ENCODE data around the gene RASA4.
"Not testable (repeated sequence)": the region's sequence is repeated elsewhere in the genome, so short reads cannot be mapped to it uniquely, and the experiment has no call there.

Gene RASA4

DNA sequence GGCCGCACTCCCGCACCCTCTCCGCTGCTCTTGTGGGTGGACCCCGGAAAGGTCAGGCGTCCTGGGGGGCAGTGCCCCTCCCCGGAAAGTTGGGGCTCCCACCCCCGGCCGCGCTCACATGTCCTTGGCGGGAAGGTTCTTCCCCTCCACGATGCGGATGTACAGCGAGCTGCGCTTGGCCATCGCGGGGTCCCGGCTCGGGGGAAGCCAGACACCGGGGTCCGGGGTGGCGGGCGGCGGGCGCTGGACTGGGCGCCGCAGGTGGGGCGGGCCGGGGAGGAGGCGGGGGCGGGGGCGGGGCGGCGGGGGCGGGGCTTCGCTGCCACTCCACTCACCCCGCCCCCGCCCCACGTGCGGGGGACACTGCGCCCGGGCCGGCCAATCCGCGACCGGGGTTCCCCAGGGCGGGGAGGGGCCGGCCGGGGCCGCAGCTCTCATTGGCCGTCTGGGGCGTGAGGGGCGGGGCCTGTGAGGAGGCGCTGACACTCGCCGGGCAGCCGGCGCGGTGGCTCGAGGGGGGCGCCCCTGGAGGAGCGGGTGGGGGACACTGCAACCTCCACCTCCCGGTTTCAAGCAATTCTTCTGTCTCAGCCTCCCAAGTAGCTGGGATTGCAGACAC is at the start of gene RASA4:
Gene RASA4 (minus strand): TSS at position 250 of the 619 bp plus-strand sequence. CDS start 67 bp downstream, at position 183.
- peak; percentile 43 for DNase-seq

DNA sequence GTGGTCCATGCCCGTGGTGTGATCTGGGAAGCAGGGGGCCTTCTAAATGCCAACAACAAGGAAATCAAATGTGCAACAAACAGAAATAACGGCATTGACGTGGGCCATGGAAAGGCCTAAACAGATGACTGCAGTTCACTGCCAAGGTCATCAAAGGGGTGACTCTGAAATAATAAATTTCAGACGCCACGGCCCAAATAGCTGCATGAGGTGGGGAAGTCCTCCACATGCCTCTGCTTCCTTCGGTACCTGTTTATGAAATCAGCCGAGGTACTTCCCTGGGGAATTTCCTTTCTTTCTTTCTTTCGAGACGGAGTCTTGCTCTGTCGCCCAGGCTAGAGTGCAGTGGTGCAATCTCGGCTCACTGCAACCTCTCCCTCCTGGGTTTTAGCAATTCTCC is 48.2 kb upstream of the RASA4 start:
- DNase-seq: not testable (repeated sequence)

DNA sequence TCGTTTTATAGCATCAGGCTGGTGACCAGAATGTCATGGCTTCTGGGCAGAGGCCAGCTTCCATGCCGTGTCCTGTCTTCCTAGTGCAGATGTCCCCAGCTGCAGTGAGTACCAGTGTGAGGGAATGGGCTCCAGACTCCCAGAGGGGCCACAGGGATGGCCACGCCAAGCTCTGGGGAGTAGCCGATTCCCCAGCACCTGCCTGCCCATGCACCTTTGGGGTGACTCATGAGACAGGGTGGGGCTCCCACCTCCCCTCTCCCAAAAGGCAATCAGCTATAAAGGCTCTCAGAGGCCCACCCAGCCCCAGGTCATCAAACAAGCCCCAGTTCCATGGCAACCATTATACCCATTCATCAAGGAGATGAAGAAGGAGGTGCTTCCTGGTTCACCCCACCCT is 33.4 kb upstream of the RASA4 start, which contains the start of gene SPDYE2B:
Gene SPDYE2B (plus strand): TSS at position 396 of the 400 bp plus-strand sequence. CDS start 2,030 bp downstream, outside the sequence.
- DNase-seq: not testable (repeated sequence)

DNA sequence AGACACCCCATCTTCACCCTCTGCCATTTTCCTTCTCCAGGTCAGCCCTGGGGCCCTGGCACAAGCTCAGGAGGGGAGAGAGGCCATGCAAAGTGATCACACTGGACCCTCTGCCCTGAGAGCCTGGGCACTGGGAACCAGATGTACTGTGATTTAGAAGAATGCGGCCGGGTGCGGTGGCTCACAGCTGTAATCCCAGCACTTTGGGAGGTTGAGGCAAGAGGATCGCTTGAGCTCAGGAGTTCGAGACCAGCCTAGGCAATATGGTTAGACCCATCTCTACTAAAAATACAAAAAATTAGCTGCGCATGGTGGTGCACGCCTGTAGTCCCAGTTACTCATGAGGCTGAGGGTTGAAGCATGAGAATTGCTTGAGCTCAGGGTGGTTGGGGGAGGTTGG is 31.3 kb upstream of the RASA4 start:
- not testable (repeated sequence) for DNase-seq

DNA sequence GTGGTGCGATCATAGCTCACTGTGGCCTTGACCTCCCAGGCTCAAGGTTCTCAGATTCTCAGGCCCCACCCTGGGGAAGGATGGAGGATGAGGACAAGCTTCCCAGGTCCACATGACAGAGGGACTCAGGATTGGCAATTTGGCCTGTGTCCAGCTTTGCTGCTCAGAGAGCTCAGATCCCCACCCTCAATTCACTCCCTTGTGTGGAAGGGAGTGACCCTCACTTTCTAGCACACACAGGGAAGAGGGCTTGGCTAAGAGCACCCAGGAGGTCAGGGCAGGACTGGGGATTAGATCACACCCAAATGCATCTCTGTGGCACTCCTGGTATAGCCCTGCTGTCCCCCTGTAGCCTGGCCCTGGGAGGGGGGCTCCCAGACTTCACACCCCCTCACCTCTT is 26.8 kb upstream of the RASA4 start:
- not testable (repeated sequence) for DNase-seq

DNA sequence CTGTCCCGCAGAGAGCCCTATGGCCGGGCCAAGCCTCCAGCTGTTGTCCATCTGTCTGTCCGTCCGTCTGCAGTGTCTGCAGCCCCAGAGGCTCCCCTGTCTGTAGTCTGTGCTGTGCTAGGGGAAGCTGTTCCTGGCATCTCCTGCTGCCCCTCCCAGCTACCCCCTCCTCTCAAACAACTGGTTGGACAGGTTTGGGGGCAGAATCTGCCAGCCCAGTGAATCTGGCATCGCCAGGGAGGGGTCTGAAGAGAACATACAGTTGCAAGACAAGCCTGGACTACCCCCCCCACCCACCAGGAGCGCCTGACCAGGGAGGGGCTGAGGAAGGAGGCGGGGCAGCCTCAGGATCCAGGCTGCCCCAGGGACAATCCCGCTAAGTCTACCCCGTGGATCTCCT is 26.1 kb upstream of the RASA4 start, which contains the start of gene UPK3BL1:
Gene UPK3BL1 (minus strand): TSS at position 101 of the 400 bp plus-strand sequence. CDS start 50 bp downstream, at position 51.
- DNase-seq: not testable (repeated sequence)

DNA sequence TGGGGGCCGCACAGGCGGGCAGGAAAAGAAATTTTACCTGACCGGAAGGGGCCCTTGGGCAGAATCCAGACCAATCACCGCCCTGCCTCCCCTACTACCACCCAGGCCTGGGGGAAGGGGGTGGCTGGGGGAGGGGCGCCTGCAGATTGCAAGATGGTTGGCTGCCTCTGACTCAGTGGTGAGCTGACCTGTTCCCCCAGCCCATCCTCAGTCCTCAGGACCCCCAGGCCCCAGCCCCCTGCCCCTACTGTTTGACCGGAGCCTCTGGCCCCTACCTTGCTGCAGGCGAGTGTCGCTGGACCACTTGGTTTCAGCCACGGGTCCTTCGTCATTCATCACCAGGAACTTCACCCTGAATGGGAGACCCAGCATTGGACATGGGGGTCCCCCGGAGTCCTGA is 22.3 kb upstream of the RASA4 start:
- not testable (repeated sequence) for DNase-seq

DNA sequence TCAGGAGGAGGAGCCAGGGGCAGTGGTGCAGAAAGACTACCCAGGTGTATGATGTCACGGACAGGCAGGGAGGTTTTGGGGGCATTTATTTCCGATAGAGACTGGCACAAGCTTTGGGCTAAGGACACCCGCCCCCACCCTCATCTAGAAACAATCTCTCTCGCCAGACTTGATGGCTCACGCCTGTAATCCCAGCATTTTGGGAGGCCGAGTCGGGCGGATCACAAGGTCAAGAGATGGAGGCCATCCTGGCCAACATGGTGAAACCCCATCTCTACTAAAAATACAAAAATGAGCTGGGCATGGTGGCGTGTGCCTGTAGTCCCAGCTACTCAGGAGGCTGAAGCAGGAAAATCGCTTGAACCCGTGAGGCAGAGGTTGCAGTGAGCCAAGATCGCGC is 20.4 kb upstream of the RASA4 start:
- not testable (repeated sequence) for DNase-seq

DNA sequence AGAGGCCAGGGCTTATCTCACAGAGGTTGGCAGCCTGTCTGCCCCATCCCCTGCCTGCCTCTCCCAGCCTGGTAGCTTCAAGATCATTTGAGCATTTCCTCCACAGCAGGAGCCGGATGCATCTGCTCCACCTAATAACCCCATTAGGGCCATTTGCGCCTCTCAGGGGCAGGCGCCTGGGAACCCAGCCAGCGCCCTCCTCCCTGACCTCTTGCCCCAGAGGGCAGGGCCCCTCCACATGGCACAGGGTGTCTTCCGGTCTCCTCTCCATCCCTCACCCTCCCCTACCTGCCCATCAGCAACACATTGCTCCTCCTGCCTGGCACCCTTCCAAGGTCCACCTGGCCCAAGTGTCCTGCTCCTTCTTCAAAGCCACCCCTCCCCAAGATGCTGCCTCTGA is 18.8 kb upstream of the RASA4 start:
- not testable (repeated sequence) for DNase-seq

DNA sequence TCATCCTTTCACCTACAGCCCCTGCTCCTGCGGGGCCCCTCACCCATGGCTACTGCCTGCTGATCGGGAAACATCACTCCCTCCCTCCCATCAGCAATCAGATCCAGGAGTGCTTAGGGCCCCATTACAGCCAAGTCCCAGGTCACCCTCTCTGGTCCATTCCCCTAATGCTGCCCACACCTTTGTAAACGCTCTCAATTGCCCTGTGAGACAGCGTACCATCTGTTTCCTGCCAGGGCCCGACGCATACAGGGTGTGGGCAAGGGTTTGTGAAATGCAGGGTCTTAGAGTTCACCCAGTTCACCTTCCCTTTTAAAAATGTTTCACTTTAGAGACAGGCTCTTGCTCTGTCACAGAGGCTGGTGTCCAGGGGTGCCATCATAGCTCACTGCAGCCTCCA is 17.7 kb upstream of the RASA4 start:
- not testable (repeated sequence) for DNase-seq

DNA sequence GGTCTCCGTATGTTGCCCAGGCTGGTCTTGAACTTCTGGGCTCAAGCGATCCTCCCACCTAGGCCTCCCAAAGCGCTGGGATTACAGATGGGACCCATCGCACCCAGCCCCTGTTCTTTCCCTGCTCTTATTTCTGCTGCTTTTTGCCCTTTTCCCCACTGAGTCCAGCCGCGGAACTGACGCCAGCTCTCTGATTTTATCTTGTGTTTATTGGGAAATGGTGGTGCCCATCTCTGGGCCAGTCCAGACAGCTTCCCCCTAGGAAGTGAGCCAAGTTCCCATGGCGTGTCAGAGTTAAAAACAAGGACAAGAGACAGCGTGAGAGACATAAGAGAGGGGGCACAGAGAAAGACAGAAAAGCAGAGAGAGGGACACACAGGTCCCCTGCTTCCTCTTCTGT is 14.1 kb upstream of the RASA4 start:
- DNase-seq: not testable (repeated sequence)

DNA sequence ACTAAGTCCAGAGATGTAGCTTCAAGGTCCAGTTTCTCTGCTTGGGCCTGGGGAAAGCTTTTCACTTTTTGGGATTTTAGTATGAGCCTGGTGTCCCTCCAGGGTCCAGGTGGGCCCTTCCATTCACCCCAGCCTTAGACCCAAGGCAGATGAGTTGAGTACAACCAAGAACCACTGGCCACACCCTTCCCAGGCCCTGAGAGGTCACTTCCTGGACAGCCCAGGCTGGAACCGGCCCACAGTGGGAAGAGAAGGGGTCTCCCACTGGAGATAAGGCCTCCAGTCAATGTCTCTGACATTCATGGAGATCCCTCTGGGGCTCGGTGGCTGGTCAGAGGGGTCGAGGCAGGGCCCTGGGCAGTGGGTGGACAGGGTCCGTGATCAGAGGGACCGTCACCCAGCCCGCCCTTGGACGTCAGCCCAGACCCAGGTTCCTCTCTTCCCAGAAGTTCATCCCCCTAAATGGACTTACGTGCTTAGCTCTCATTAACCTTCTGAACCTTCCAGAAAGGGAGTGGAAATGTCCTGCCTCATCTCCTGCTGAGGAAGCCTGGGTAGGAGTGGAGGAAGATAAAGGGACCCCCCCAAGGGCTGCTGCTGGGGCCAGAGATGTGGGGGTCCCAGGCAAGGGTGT is 10.8 kb upstream of the RASA4 start:
- DNase-seq: not testable (repeated sequence)

DNA sequence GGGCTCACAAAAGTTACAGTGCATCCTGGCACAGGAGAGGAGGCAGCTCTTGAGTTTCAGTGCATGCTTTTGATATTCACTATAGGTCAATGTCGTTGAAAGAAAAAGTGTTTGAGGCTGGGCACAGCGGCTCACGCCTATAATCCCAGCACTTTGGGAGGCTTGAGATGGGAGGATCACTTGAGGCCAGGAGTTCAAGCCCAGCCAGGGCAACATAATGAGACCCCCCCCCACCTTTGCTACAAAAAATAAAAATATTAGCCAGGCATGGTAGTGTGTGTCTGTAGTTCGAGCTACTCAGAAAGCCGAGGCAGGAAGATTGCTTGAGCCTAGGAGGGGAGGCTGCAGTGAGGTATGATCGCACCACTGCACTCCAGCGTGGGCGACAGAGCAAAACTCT is 1.6 kb upstream of the RASA4 start:
- DNase-seq: not testable (repeated sequence)

DNA sequence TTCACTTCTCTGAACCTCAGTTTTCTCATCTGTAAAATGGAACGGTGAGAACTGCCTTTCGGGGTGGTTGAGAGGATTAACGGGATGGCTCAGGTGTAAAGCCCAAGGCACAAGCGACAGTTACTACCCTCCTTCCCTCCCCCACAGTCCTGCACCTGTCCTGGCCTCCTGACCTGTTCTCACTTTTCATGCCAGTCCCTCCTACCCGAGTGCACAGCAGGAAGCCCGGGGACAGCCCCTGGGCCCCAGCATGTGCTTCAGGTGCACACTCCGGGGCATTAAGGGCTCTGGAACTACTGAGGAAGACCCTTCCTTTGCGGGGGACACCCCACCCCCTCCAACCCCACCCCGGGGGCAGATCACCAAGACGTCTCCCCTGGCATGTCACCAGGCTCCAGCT is 626 bp downstream of the RASA4 start:
- DNase-seq: not testable (repeated sequence)

DNA sequence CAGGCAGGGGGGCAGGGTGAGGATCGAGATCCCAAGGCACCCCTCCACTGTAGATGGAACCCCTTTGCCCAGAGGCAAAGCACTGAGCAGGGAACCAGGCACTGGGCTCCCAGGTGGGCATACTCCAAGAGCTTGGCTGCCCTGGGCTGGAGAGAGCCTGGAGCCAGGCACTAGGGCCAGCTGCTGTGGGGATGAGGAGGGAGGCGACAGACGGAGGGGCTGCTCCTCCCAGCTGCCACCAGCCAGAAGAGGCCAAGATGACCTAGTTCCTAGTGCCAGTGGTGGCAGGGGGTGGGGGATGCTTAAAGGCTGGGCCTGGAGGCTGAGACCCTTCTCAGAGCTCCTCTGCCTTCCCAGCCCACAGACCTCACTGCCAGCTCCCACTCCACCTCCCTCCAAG is 1.7 kb downstream of the RASA4 start:
- not testable (repeated sequence) for DNase-seq

DNA sequence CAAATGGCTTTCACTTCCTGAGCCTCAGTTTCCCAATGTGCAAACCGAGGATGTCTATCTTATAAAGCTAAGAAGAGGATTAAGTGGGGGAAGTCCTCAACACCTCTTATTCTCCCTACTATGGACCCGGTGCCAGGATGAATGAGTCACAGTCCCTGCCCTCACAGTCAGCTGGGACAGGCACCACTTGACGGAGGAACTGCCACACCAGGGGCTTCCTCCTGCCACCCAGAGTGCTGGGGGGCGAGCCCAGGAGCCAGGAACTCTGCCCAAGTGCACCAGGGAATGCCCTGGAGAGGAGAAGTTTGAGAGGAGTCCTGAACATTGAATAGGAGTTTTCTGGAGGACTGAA is 2.2 kb downstream of the RASA4 start:
- DNase-seq: not testable (repeated sequence)

DNA sequence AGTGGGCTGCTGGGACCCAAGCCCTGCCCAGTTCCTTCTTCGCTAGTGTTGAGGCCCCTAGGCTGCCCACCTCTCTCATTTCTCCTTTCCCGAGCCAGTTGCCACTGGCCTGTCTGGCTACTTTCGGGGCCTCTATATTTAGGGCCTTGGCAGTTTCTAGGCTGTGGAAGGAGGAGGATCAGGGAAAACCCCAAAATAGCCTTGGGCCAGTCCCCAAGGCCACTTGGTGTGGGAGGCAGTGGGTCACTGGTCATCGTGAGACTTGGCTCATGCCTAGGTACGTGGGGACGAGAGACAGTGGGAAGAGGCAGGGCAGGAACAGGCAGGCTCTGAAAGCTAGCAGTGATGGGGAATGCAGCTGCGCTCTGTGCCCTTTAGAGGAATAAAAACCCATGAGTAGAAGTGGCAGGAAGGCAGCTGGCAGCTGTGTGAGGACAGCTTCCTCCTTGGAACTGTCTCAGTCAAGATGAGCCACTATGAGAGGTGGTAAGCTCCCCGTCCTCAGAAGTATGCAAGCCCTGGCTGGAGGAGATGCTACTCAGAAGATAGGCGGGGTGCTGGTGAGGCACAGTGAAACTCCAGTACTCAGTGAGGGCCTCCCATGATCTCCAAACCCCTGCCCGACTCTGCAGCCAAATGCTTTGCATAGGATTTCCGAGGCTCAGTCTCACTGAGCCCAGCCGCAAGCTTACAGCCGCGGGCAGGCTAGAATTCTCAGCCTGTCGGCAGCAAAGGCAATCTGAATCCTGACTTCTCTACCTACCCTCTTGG is 2.8 kb downstream of the RASA4 start:
- DNase-seq: not testable (repeated sequence)

DNA sequence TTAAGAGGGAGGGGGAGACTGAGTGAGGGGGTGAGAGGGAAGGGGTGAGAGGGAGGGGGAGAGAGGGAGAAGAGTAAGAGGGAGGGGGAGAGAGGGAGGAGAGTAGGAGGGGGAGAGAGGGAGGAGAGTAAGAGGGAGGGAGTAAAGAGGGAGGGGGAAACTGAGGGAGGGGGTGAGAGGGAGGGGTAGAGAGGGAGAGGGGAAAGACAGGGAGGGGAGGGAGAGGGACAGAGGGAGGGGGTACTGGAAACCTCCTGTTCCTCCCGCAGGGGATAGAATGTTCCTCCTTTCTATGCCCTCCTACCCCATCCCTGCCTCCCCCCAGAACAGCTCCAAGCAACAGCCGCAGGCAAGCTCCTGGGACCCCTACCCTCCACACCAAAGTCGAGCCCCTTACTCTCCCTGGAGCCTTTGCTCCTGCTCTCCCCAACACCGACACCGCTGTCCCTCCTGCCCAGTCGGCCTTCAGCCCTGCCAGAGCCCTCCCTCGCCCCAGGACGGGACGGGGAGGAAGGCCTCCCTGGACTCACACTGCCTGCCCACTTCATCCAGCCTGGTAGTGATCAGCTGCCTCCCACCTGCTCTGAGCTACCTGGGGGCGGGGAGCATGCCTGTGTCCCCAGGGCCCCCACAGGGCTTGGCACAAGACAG is 4.8 kb downstream of the RASA4 start:
- DNase-seq: not testable (repeated sequence)

DNA sequence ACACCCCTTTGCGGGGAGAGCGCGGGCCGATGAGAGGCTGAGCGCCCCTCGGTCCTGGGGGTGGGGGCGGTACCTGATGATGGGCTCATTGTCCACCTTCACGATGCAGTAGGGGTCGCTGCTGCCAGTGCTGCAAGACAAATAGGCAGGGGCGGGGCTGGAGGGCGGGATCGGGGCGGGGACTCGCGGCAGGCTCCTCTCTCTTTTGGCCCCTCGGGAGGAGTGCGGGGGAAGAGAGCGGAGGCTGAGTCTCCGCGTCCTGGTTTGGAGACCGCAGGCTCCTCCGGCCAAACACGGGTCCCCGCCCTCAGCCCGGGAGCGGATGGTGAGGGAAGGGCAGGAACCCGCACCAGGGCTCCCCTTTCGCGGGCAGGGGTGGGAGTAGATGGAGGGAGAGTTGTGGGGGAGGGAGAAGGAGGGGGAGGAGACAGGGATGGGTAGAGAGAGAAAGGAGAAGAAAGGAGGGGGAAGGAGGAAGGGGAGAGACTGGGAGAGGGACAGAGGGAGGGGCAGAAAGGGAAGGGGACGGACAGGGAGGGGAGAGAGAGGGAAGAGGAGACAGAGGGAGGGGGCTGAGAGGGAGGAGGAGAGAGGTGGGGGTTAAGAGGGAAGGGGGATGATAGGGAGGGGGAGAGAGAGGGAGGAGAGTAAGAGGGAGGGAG is 5.4 kb downstream of the RASA4 start:
- not testable (repeated sequence) for DNase-seq

DNA sequence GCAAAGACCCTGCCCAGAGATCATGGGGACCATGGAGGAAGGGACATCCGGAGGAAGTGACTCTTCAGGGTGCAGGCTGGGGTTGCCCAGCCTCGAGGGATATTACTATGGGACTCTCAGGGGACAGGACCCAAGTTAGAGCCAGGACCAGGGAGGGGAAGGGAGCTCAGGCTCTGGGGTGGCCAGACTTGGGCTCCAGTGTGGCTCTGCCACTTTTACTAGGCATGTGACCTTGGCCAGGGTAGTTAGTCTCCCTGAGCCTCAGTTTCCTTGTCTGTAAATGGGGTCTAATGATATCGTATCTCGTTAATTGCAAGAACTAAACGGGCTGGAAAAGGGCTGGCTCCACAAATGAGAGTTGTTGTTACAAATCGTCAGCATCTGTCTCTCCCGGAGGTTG is 6.1 kb downstream of the RASA4 start:
- not testable (repeated sequence) for DNase-seq

DNA sequence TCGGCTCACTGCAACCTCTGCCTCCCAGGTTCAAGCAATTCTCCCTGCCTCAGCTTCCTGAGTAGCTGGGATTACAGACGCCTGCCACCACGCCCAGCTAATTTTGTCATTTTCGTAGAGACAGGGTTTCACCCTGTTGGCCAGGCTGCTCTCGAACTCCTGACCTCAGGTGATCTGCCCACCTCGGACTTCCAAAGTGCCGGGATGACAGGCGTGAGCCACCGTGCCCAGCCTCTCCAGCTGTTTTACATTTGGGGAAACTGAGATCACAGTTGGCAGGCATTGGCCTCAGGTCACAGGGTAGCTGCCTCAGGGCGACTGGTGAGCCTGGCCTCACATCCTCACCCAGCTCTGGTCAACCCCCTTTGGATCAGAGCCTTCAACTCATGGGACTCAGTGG is 6.8 kb downstream of the RASA4 start:
- DNase-seq: not testable (repeated sequence)

DNA sequence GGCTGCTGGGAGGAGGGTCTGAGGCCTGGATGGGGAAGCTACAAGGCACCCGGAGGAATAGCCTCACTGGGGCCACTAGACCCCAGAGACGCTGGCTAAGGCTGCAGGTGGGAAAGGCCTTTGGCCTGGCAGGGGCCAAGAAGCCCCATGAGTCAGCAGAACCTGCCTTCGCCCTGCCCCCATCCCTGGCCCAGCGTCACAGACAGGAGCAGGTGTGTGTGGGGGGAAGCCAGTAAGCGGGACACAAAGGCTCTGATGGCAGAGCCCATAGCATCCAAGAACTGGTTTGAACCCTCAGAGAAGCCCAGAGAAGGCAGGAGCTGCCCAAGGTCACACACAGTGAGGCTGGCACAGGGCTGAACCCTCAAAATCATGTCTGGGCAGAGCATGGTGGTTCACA is 9.7 kb downstream of the RASA4 start:
- DNase-seq: not testable (repeated sequence)

Data from stimulated activated CD4-positive, alpha-beta T cell treated with anti-CD3 and anti-CD28 coated beads, Interleukin-4, amount 100 ng/mL, for 1 hour (primary cell).